ENCODE results near the gene TREM1.

The TREM1 gene

GRCh38 chr6:41229721-41230120, 56.8 kb downstream of the TREM1 start:
- no peaks in the 10 kb centered on the region for H3K27me3 ChIP-seq (ENCODE audit: insufficient read depth, poor library complexity, severe bottlenecking)
- TF ChIP-seq REST (IDR thresholded peaks at IDR 0.05; ENCODE audit: insufficient replicate concordance, low read depth) (no peak), SPI1 (IDR thresholded peaks at IDR 0.05; ENCODE audit: borderline replicate concordance, low read depth) (no peak), POLR2AphosphoS5 (IDR thresholded peaks at IDR 0.05; ENCODE audit: low read depth) (no peak), CTCF (IDR thresholded peaks at IDR 0.05; ENCODE audit: insufficient read depth, low read length) (no peak), GABPA (IDR thresholded peaks at IDR 0.05; ENCODE audit: low read depth) (no peak)
- no peak for DNase-seq (ENCODE audit: low read depth in 1 of 2, low spot score in 1 of 2)
- no peak overlapping the region for H3K27ac ChIP-seq (replicated peaks)
- H3K4me3 ChIP-seq (replicated peaks; ENCODE audit: insufficient read depth, low read length), result no peak overlapping the region

- TF ChIP-seq REST (IDR thresholded peaks at IDR 0.05; ENCODE audit: insufficient replicate concordance, low read depth) (no peak), GABPA (IDR thresholded peaks at IDR 0.05; ENCODE audit: low read depth) (no peak), SPI1 (IDR thresholded peaks at IDR 0.05; ENCODE audit: borderline replicate concordance, low read depth) (no peak), CTCF (IDR thresholded peaks at IDR 0.05; ENCODE audit: insufficient read depth, low read length) (no peak), POLR2AphosphoS5 (IDR thresholded peaks at IDR 0.05; ENCODE audit: low read depth) (no peak)
- H3K27ac ChIP-seq (replicated peaks), result 0 out of 2 replicates have a peak overlapping the region, but pooled peaks have one; percentile 42
- no peak overlapping the region for H3K4me3 ChIP-seq (replicated peaks; ENCODE audit: insufficient read depth, low read length)
- no peaks in the 10 kb centered on the region for H3K27me3 ChIP-seq (ENCODE audit: insufficient read depth, poor library complexity, severe bottlenecking)
- DNase-seq (ENCODE audit: low read depth in 1 of 2, low spot score in 1 of 2), result peak in 1 of 2 experiments; percentile 63
Observed at GRCh38 chr6:41228616-41229015, 57.9 kb downstream of the TREM1 start.

GRCh38 chr6:41228096-41228495, 58.4 kb downstream of the TREM1 start, which contains the start of gene TREML4:
Gene TREML4 (plus strand): TSS chr6:41228349. CDS start chr6:41228428, 79 bp downstream.
- DNase-seq (ENCODE audit: low read depth in 1 of 2, low spot score in 1 of 2), result peak in 1 of 2 experiments; percentile 48
- peak within 1 kb of the TSS; percentile 42; the same call in 1 of the 2 replicates for H3K27ac ChIP-seq (replicated peaks)
- H3K27me3 ChIP-seq (ENCODE audit: insufficient read depth, poor library complexity, severe bottlenecking), result no peaks in the 10 kb centered on the region
- no peak within 1 kb of the TSS for H3K4me3 ChIP-seq (replicated peaks; ENCODE audit: insufficient read depth, low read length)
- TF ChIP-seq CTCF (IDR thresholded peaks at IDR 0.05; ENCODE audit: insufficient read depth, low read length) (no peak), SPI1 (IDR thresholded peaks at IDR 0.05; ENCODE audit: borderline replicate concordance, low read depth) (peak; percentile 91)

GRCh38 chr6:41226752-41227151, 59.7 kb downstream of the TREM1 start:
- H3K27ac ChIP-seq (replicated peaks), result no peak overlapping the region
- TF ChIP-seq SPI1 (IDR thresholded peaks at IDR 0.05; ENCODE audit: borderline replicate concordance, low read depth) (no peak), REST (IDR thresholded peaks at IDR 0.05; ENCODE audit: insufficient replicate concordance, low read depth) (no peak), CTCF (IDR thresholded peaks at IDR 0.05; ENCODE audit: insufficient read depth, low read length) (no peak), GABPA (IDR thresholded peaks at IDR 0.05; ENCODE audit: low read depth) (no peak), POLR2AphosphoS5 (IDR thresholded peaks at IDR 0.05; ENCODE audit: low read depth) (no peak)
- no peak for DNase-seq (ENCODE audit: low read depth in 1 of 2, low spot score in 1 of 2)
- H3K27me3 ChIP-seq (ENCODE audit: insufficient read depth, poor library complexity, severe bottlenecking), result no peaks in the 10 kb centered on the region
- H3K4me3 ChIP-seq (replicated peaks; ENCODE audit: insufficient read depth, low read length), result no peak overlapping the region

All from HL-60 (cell line).